ENCODE measurements around the gene LGALS9.

- no peak for TF ChIP-seq EZH2 (IDR thresholded peaks at IDR 0.05; ENCODE audit: insufficient read depth, low read length)
- no peak for TF ChIP-seq CTCF (IDR thresholded peaks at IDR 0.05; ENCODE audit: insufficient read depth, low read depth, low read length)
Measured at GRCh38 chr17:27659683-27660082, 28.7 kb downstream of the LGALS9 start.
